AG20443 (cell line): Measurements from ENCODE around the gene KRTAP5-8.
"Not testable (repeated sequence)": the region's sequence is repeated elsewhere in the genome, so short reads cannot be mapped to it uniquely, and the experiment has no call there.

Experiments
- DNase-seq: peaks from one replicate; pipeline ENCODE4 v3.0.0; 2012; ENCODE audit warnings: low spot score, mixed read lengths

The KRTAP5-8 gene

DNA sequence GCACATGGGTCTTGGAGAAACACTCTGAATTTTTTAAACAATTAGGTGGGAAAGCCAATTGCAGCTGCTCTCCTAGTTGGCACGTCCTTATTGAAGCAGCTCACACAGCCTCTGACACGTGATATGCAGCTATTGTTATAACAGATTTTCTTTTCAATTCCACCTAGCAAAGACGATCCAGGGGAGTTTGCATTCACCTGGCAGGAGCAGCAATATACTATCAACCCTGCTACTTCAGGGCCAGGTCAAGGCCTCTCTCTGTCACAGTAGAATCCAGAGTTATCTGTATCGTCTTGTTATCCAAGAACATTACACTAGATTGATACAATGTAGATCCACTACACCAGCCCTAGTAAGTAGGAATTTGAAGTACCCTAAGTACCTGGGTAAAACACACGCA lies 36.6 kb downstream of the KRTAP5-8 start:
- no peak for DNase-seq

DNA sequence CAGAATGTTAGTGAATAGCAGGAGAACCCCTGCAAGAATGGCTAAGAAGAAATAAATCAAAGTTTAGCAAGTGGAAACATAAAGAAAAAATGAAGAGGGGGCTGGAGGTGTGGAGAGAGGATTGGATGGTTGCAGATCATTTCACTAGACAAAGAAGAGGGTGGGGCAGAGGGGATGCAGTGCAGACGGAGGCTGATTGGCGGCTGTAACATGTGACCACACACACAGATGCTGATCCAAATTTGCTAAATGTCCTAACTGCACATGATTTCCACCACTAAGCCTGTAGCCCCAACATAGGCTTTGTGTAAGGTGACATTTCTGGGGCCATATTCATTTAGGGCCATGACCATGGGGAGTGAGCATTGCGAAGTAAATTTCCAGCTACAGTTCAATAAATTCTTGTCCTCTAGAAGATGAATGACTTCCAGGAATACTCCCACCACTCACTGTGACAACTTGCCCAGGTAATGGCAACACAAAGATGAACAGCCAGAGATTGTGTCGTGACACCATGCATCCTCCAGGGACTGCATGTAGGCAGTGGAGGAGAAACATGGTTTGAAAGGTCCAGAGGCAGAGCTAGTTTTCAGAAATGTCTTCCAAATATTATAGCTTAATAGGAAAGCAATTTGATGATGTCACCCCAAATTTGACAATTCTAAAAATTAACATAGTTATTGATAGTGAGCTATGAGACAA lies 38.0 kb downstream of the KRTAP5-8 start:
- DNase-seq, result no peak

DNA sequence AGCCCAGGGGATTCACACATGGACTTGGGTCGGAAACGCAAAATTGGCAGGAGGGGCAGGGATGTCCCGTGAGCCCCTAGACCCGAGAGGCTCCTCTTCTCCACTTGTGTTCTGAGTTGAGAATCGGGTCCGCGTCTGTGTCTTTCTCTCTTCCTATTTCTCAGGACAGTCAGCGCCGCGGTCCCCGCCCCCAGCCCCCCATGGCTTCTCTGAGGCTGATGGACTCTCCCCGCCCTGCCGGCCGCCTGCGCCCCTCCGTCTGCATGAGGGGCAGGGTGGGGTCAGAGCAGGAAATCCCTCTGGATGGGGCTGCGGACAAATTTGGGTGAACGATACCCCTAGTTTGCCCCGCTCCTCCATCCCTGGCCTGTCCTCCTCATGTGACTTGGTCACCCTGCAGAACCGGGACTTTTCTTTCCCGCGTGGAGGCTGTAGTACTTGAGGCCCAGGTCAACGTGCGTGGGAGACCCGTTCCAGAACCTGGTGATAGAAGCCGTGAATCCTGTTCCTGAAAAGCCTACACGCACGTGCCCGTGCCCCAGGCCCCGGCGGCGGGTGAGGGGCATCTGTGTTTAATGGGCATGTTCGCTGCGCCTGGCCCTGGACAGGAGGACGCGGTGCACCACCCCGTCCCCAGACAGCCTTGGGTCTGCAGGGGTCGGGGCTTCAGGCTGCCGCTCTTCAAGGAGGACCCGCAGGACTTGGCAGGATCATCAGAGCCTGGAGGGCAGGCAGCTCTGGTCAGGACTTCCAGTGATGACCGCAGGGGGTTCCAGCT lies 39.1 kb downstream of the KRTAP5-8 start:
- DNase-seq, result not testable (repeated sequence)

GRCh38 chr11:71577469-71578004 lies 39.7 kb downstream of the KRTAP5-8 start:
- DNase-seq, result no peak

DNA sequence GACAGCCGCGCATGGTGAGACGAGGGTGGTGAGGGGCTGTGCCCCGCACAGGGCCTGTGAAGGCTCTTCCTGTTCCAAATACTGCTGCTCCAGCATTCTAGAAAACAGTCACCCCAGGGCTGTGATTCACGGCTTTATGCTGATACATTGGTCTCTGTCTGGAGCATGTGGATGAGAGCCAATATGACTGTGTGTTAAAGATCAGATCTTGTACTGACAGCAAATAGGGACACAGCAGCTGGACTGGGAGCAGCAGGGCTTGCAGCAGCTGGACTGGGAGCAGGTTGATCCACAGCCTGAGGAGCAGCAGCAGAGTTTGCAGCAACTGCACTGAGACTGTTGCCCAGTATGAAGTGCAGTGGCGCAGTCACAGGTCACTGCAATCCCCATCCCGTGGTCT lies 41.7 kb downstream of the KRTAP5-8 start:
- not testable (repeated sequence) for DNase-seq

DNA sequence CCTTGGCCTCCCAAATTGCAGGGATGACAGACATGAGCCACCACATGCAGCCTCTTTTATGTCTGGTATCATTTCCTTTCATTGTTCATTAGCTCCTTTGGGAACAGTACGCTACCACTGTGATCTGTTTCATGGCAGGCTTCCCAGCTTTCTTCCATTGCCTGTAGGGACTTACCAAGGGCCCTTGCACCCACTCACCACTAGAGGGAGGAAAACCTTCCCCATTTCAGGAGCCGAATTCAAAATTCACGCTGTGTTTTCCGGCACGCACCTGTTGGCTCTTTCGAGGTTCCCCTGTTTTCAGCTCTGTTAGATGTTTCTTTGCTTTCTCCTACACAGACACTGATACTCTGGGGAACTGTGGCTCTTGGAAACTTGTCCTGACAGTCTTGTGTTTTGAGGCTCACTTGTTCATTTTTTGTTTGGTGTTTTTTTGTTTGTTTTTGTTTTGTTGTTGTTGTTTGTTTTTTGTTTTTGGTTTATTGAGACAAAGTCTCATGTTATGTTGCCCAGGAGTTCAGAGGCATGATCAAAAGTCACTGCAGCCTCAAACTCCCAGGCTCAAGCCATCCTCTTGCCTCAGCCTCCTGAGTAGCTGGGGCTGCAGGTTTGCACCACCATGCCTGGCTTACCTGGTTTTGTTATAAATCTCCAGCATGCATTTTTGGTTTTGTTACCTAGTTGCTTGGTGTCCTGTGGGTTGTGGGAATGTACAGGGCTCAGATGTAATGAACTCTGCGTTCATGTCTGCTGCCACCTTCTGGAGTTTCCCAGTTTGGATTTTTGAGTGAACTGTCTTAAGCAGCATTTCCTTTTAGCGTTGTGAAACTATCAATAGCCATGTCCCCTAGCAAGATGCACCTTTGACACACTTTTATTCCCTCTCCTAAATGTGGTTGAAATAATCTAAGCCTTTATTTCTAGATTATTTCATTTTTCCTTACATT lies 42.5 kb downstream of the KRTAP5-8 start:
- peak; percentile 77 for DNase-seq

GRCh38 chr11:71581826-71582225 lies 44.0 kb downstream of the KRTAP5-8 start:
- DNase-seq, result no peak

DNA sequence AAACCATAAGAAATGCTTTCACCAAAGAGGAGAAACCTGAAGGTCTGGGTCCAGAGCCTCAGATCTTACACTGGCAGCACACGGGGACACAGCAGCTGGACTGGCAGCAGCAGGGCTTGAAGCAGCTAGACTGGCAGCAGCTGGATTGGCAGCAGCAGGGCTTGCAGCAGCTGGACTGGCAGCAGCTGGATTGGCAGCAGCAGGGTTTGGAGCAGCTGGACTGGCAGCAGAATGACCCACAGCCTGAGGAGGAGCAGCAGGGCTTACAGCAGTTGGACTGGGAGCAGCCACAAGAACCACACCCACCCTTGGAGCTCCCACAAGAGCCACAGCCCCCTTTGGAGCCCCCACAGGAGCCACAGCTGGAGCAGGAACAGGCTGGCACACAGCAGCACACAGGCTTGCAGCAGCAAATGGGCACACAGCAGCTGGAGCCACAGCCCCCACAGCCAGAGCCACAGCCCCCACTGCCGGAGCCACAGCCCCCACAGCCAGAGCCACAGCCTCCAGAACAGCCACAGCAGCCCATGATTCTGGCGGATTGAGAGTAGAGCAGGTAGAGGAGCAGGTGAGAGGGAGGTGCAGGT lies 44.6 kb downstream of the KRTAP5-8 start, which contains the start of gene KRTAP5-11:
Gene KRTAP5-11 (minus strand): TSS at position 567 of the 587 bp plus-strand sequence. CDS start 38 bp downstream, at position 529.
- no peak for DNase-seq

DNA sequence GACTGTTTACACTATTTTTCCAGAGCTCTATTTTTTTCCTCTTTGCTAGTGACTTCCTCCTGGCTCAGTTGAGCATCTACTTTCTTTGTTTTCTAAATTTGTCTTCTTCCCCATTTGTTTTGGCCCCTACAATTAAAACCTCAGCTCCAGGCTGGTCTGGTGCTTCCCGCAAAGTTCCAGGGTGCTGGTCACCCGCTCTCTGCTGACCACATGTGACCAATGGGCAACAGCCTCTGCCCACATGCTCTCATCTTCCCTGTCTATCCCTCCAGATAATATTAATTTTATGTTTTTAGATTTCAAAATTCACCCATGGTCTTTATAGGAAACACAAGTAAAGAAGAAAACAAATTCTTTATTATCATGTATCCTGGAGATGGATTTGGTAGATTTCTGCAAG lies 45.1 kb downstream of the KRTAP5-8 start:
- not testable (repeated sequence) for DNase-seq

- not testable (repeated sequence) for DNase-seq
These were observed 47.8 kb downstream of the KRTAP5-8 start for GRCh38 chr11:71585673-71586072.

- not testable (repeated sequence) for DNase-seq
These were observed 50.5 kb downstream of the KRTAP5-8 start for GRCh38 chr11:71588314-71588713.
